HepG2 (cell line): ENCODE data around the gene AKAP9. TPM values are rescaled to one million over a fixed set of nuclear protein-coding genes. Genes with fewer than 3 reads are reported as not detected.

Source experiments
- ATF7 ChIP-seq, 2 experiments: fragments of 450-650 bp in 1 of 2; sonication (generic) in 1 of 2; formaldehyde crosslinking in 1 of 2; IDR thresholded peaks; 2 replicates each; pipeline versions ENCODE4 v1.4.0 to v1.6.1; 2016 to 2020; ENCODE audit warnings: antibody characterized with exemption in 1 of 2, mild to moderate bottlenecking in 1 of 2, missing genetic modification reagents in 1 of 2
- CERS6 ChIP-seq: sonication (generic); formaldehyde crosslinking; IDR thresholded peaks from 2 replicates; pipeline ENCODE4 v1.5.0; 2020; ENCODE audit warnings: missing genetic modification reagents
- FOSL2 ChIP-seq: sonication (generic); formaldehyde crosslinking; IDR thresholded peaks from 2 replicates; pipeline ENCODE4 v1.4.0; 2020; ENCODE audit warnings: missing genetic modification reagents
- HMGXB3 ChIP-seq: sonication (generic); formaldehyde crosslinking; IDR thresholded peaks from 2 replicates; pipeline ENCODE4 v1.4.0; 2020; ENCODE audit warnings: missing genetic modification reagents, borderline replicate concordance
- HNRNPH1 ChIP-seq: fragments of 200-400 bp; formaldehyde crosslinking; optimal IDR thresholded peaks from 2 replicates; pipeline ENCODE3; 2017; ENCODE audit warnings: mild to moderate bottlenecking, low read depth, low read length
- MAFK ChIP-seq, 2 experiments: IDR thresholded peaks in 1 of 2; conservative IDR thresholded peaks in 1 of 2; 2 replicates each; pipeline ENCODE4 v1.6.1; 2011; ENCODE audit warnings: improper control_type of control experiment in 2 of 2, low read length in 2 of 2
- MED8 ChIP-seq: sonication (generic); formaldehyde crosslinking; IDR thresholded peaks from 2 replicates; pipeline ENCODE4 v1.8.1; 2023; ENCODE audit warnings: mild to moderate bottlenecking, missing genetic modification reagents; ENCODE audit not compliant: insufficient replicate concordance
- MXD3 ChIP-seq: IDR thresholded peaks from 2 replicates; pipeline ENCODE4 v1.6.1; 2016; ENCODE audit warnings: mild to moderate bottlenecking, missing biosample characterization, missing genetic modification reagents
- PAXIP1 ChIP-seq: sonication (generic); formaldehyde crosslinking; conservative IDR thresholded peaks from 2 replicates; pipeline ENCODE4 v1.4.0; 2020; ENCODE audit warnings: mild to moderate bottlenecking, missing genetic modification reagents, moderate library complexity
- PITX1 ChIP-seq: sonication (generic); formaldehyde crosslinking; IDR thresholded peaks from 2 replicates; pipeline ENCODE4 v1.5.1; 2020; ENCODE audit warnings: mild to moderate bottlenecking, missing genetic modification reagents
- RBAK ChIP-seq: sonication (generic); formaldehyde crosslinking; IDR thresholded peaks from 2 replicates; pipeline ENCODE4 v1.5.1; 2020; ENCODE audit warnings: mild to moderate bottlenecking, missing genetic modification reagents
- SETDB1 ChIP-seq: sonication (generic); formaldehyde crosslinking; IDR thresholded peaks from 2 replicates; pipeline ENCODE4 v1.5.1; 2020; ENCODE audit warnings: missing genetic modification reagents, mild to moderate bottlenecking, borderline replicate concordance
- ZKSCAN1 ChIP-seq: fragments of 150-350 bp; IDR thresholded peaks from 2 replicates; pipeline ENCODE4 v1.6.1; 2014; ENCODE audit warnings: low read length
- ZNF256 ChIP-seq: sonication (generic); formaldehyde crosslinking; conservative IDR thresholded peaks from 2 replicates; pipeline ENCODE4 v1.4.0; 2020; ENCODE audit warnings: missing genetic modification reagents
- ZNF335 ChIP-seq: sonication (generic); formaldehyde crosslinking; IDR thresholded peaks from 2 replicates; pipeline ENCODE4 v1.4.0; 2020; ENCODE audit warnings: missing genetic modification reagents
- ZNF629 ChIP-seq: sonication (generic); formaldehyde crosslinking; conservative IDR thresholded peaks from 2 replicates; pipeline ENCODE4 v1.5.0; 2020; ENCODE audit warnings: missing genetic modification reagents
- ZNF883 ChIP-seq: sonication (generic); formaldehyde crosslinking; IDR thresholded peaks from 2 replicates; pipeline ENCODE4 v1.5.1; 2020; ENCODE audit warnings: mild to moderate bottlenecking, missing genetic modification reagents; ENCODE audit errors: not compliant biosample characterization
- ZSCAN21 ChIP-seq: sonication (generic); formaldehyde crosslinking; IDR thresholded peaks from 2 replicates; pipeline ENCODE4 v1.8.0; 2022; ENCODE audit warnings: mild to moderate bottlenecking, missing genetic modification reagents, moderate library complexity, borderline replicate concordance
- ZSCAN22 ChIP-seq: sonication (generic); formaldehyde crosslinking; IDR thresholded peaks from 2 replicates; pipeline ENCODE4 v1.4.0; 2020; ENCODE audit warnings: mild to moderate bottlenecking, missing genetic modification reagents
- polyA plus RNA-seq, 8 experiments: library from polyadenylated mRNA; depleted of rRNA in 3 of 8; stranded (reverse) in 7 of 8; unstranded in 1 of 8; fragments of >200 nt; fragmentation: Illumina TruSeq in 4 of 8; extraction: Trizol in 4 of 8; gene quantifications; 2 replicates each; pipeline versions ENCODE4 v1.2.1 to v1.2.3, GENCODE V29; 2011 to 2016; ENCODE audit warnings: low read depth in 4 of 8, missing spikeins in 1 of 8, mixed read lengths in 1 of 8; ENCODE audit not compliant: insufficient read depth in 1 of 8
- total RNA-seq, 5 experiments: library from RNA; depleted of rRNA; stranded (reverse); fragments of >200 nt; fragmentation: Illumina TruSeq; extraction: Trizol; gene quantifications; 2 replicates each; pipeline ENCODE4 v1.2.3, GENCODE V29; 2016; ENCODE audit warnings: low read depth in 1 of 5

The AKAP9 gene
- total and polyA plus RNA-seq, 2 of the 13 experiments (the other 11 are each of a cell fraction or from before 2014, with no cell fraction given), result 27.6 to 33.1 TPM

GRCh38 chr7:92134271-92135051, 193.8 kb downstream of the AKAP9 start, which contains the start of gene CYP51A1 (continued):
- 0 out of 2 replicates have a peak, but pooled peaks have one; percentile 29 for TF ChIP-seq SETDB1 (CRISPR knock-in tag)
- peak; percentile 49 for TF ChIP-seq PAXIP1 (CRISPR knock-in tag)
- TF ChIP-seq ZNF629 (CRISPR knock-in tag), result 0 out of 2 replicates have a peak, but pooled peaks have one; percentile 5
- TF ChIP-seq ZNF256, result no peak; the same call in 1 of the 2 replicates
- no peak for TF ChIP-seq CERS6 (CRISPR knock-in tag)
- no peak for TF ChIP-seq HNRNPH1
- no peak; the same call in 1 of the 2 replicates for TF ChIP-seq ZSCAN21 (CRISPR knock-in tag)
- peak; percentile 62 for TF ChIP-seq ZNF883 (CRISPR knock-in tag)
- peak; percentile 19; the same call in 1 of the 2 replicates for TF ChIP-seq ZNF335
- TF ChIP-seq MXD3 (CRISPR knock-in tag), result peak; percentile 36; the same call in 1 of the 2 replicates
- peak; percentile 64 for TF ChIP-seq MED8 (CRISPR knock-in tag)
- no peak for TF ChIP-seq ZSCAN22 (CRISPR knock-in tag)
- peak; percentile 68 for TF ChIP-seq PITX1 (CRISPR knock-in tag)
- no peak for TF ChIP-seq FOSL2 (CRISPR knock-in tag)
- TF ChIP-seq ATF7 (IDR thresholded peaks at IDR 0.05), result no peak
- peak; percentile 88 for TF ChIP-seq ATF7 (CRISPR knock-in tag; IDR thresholded peaks at IDR 0.05)
- TF ChIP-seq HMGXB3, result no peak
- no peak for TF ChIP-seq MAFK (conservative IDR thresholded peaks at IDR 0.05 in 1 of 2, IDR thresholded peaks at IDR 0.05 in 1 of 2; ENCODE audit: low read length in 2 of 2)
- no peak for TF ChIP-seq ZKSCAN1
- TF ChIP-seq RBAK (CRISPR knock-in tag), result no peak
